Panc1 (cell line): ENCODE results near the gene CEP192. TPM values are rescaled to one million over a fixed set of nuclear protein-coding genes. Genes with fewer than 3 reads are reported as not detected.

Experiments
- ATAC-seq: fragments of 200-7000 bp; cut with Tn5 transposase; 2 replicates; pipeline ENCODE4 v1.9.1; 2020; ENCODE audit warnings: mild to moderate bottlenecking, moderate library complexity
- BruUV-seq: library from RNA; stranded (reverse); fragments of 400-500 nt; replicated peaks from 2 replicates; lab custom pipeline; 2021; lab: Mats Ljungman, UMichigan
- CTCF ChIA-PET: fragments of 300-600 bp; sonication (Branson Sonifier 250); formaldehyde crosslinking; loops from one replicate; lab custom pipeline; 2022; ENCODE audit warnings: antibody characterized with exemption; lab: Charles Lee
- POLR2A ChIA-PET: fragments of 300-600 bp; sonication (Branson Sonifier 250); formaldehyde crosslinking; loops from one replicate; lab custom pipeline; 2022; ENCODE audit warnings: antibody characterized with exemption; lab: Charles Lee
- DNase-seq: peaks from one replicate; pipeline ENCODE4 v3.0.0-alpha.2; 2010; ENCODE audit warnings: low read depth, low spot score
- H3K27ac ChIP-seq: 2 replicates; pipeline ENCODE4 v1.5.1; 2011; ENCODE audit warnings: mild to moderate bottlenecking, low read length, inconsistent platforms
- H3K27me3 ChIP-seq: fragments of 200-500 bp; sonication (Bioruptor generic); 2 replicates; pipeline ENCODE4 v1.6.0; 2014; ENCODE audit warnings: low read length, inconsistent platforms; ENCODE audit not compliant: control insufficient read depth, insufficient read depth
- H3K36me3 ChIP-seq: fragments of 200-500 bp; sonication (Bioruptor generic); 2 replicates; pipeline ENCODE4 v1.5.1; 2014; ENCODE audit warnings: inconsistent platforms, mild to moderate bottlenecking, low read length, moderate library complexity; ENCODE audit not compliant: control insufficient read depth, insufficient read depth
- H3K4me1 ChIP-seq: 2 replicates; pipeline ENCODE4 v1.5.1; 2011; ENCODE audit warnings: inconsistent platforms, mild to moderate bottlenecking, low read length, moderate library complexity; ENCODE audit not compliant: control insufficient read depth, insufficient read depth
- H3K4me3 ChIP-seq, 2 experiments: 2 replicates each; pipeline ENCODE4 v1.5.1; 2011 to 2012; ENCODE audit warnings: low read depth in 2 of 2, low read length in 2 of 2, mild to moderate bottlenecking in 2 of 2, inconsistent platforms in 1 of 2, moderate library complexity in 1 of 2
- H3K9me3 ChIP-seq: fragments of 200-500 bp; sonication (Bioruptor generic); 2 replicates; pipeline ENCODE4 v1.5.1; 2014; ENCODE audit warnings: low read depth, mild to moderate bottlenecking, inconsistent platforms, low read length, moderate library complexity; ENCODE audit not compliant: control insufficient read depth, insufficient read depth
- POLR2AphosphoS5 ChIP-seq: IDR thresholded peaks from 2 replicates; pipeline ENCODE4 v1.6.1; 2012; ENCODE audit warnings: mild to moderate bottlenecking, low read depth, low read length, moderate library complexity
- REST ChIP-seq, 2 experiments: IDR thresholded peaks; 2 replicates each; pipeline ENCODE4 v1.6.1; 2011 to 2012; ENCODE audit warnings: low read depth in 2 of 2, control low read depth in 1 of 2, low read length in 1 of 2, mild to moderate bottlenecking in 1 of 2, moderate library complexity in 1 of 2; ENCODE audit not compliant: insufficient read depth in 1 of 2
- SIN3A ChIP-seq: IDR thresholded peaks from 2 replicates; pipeline ENCODE4 v1.6.1; 2012; ENCODE audit warnings: low read depth, mild to moderate bottlenecking, low read length, moderate library complexity, borderline replicate concordance; ENCODE audit not compliant: insufficient read depth
- TCF7L2 ChIP-seq: IDR thresholded peaks from 2 replicates; pipeline ENCODE4 v1.6.1; 2011; ENCODE audit warnings: mild to moderate bottlenecking, low read depth, low read length, inconsistent platforms
- in situ Hi-C: cut with HindIII; loops from 2 replicates; pipeline ENCODE4 v1.10.0; 2016; ENCODE audit warnings: low sequenced_read_pairs, low pct_unique_long_range_greater_than_20kb
- intact Hi-C: fragments of 100-400 bp; cut with micrococcal nuclease; formaldehyde crosslinking; loops from one replicate; pipeline ENCODE4 v1.10.0; 2022; ENCODE audit not compliant: unreplicated experiment
- total RNA-seq: library from RNA; stranded (reverse); gene quantifications from one replicate; pipeline ENCODE4 v1.2.1, GENCODE V29; 2021; ENCODE audit not compliant: unreplicated experiment
- TF ChIP-seq, protein P1 (sequence below): fragments of 450-650 bp; IDR thresholded peaks from 2 replicates; pipeline ENCODE4 v1.5.1; 2017; ENCODE audit warnings: mild to moderate bottlenecking

Gene CEP192
- total RNA-seq, 1 experiment from 2014 or later = 27.2 TPM

DNA sequence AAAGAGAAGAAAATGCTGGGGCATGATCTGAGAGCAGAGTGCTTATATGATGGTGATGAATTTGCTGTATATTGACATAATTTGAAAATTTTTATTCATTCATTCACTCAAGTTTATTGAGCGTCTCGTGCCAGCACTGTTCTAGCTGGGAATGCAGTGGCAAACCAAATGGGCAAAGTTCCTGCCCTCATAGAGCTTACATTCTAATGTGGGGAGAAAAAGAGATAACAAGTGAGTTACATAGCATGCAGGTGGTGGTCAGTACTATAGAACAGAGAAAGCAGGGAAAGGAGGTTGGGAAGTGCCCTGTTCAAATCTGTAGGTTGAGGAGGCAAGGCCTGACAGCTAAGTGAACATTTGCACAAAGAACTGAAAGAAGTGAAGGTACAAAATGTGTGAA is 4.3 kb downstream of the CEP192 start:
- TF ChIP-seq SIN3A = no peak
- TF ChIP-seq REST (IDR thresholded peaks at IDR 0.05; ENCODE audit: insufficient read depth in 1 of 2, low read depth in 2 of 2, low read length in 1 of 2) = no peak
- TF ChIP-seq, protein P1, sequence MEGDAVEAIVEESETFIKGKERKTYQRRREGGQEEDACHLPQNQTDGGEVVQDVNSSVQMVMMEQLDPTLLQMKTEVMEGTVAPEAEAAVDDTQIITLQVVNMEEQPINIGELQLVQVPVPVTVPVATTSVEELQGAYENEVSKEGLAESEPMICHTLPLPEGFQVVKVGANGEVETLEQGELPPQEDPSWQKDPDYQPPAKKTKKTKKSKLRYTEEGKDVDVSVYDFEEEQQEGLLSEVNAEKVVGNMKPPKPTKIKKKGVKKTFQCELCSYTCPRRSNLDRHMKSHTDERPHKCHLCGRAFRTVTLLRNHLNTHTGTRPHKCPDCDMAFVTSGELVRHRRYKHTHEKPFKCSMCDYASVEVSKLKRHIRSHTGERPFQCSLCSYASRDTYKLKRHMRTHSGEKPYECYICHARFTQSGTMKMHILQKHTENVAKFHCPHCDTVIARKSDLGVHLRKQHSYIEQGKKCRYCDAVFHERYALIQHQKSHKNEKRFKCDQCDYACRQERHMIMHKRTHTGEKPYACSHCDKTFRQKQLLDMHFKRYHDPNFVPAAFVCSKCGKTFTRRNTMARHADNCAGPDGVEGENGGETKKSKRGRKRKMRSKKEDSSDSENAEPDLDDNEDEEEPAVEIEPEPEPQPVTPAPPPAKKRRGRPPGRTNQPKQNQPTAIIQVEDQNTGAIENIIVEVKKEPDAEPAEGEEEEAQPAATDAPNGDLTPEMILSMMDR = no peak
- no peak for TF ChIP-seq TCF7L2
- TF ChIP-seq POLR2AphosphoS5 = no peak
- peaks cover 14% of the 10 kb centered on the region for H3K36me3 ChIP-seq
- peaks cover 10% of the 10 kb centered on the region for H3K4me1 ChIP-seq
- in situ Hi-C loops (no loop called here), intact Hi-C loops (no loop called here)
- CTCF ChIA-PET = no interaction called here
- H3K27me3 ChIP-seq = no peaks in the 10 kb centered on the region
- no peak overlapping the region for H3K4me3 ChIP-seq
- ATAC-seq (no peak), DNase-seq (no peak)
- H3K9me3 ChIP-seq = no peaks in the 10 kb centered on the region
- POLR2A ChIA-PET = interaction anchor here (0.7 kb wide), 1 partner anchor 18 kb away, joined by 3 read pairs; no protein-coding TSS in a partner anchor
- no TSS peak for BruUV-seq
- H3K27ac ChIP-seq = no peak overlapping the region

DNA sequence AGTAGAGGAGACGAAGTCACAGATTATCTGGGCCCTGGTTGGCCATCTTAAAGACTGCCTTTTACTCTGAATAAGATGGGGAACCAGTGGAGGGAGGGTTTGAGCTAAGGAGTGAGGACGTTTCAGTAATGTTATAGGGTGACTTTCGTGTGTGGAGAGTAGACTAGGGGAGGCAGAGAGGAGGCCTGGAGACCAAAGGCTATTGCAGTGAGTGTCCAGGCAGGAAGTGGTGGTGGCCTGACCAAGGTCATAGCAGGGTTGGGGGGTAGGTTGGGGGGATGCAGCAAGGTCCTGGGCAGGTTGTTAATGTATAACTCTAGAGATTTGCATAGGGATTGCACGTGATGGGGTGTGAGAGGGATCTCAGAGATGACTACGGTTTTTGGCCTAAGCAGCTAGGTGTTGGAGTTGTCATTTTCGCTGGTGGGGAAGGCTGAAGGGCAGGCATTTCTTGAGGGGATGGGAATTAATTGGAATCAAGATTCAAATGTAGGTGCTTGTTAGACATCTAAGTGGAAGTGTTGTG is 4.9 kb downstream of the CEP192 start:
- no peak for ATAC-seq
- no peak overlapping the region for H3K27ac ChIP-seq
- no TSS peak for BruUV-seq
- no peaks in the 10 kb centered on the region for H3K27me3 ChIP-seq
- H3K4me1 ChIP-seq = peaks cover 10% of the 10 kb centered on the region
- no peaks in the 10 kb centered on the region for H3K9me3 ChIP-seq
- POLR2A ChIA-PET = no interaction called here
- no peak for TF ChIP-seq TCF7L2
- TF ChIP-seq POLR2AphosphoS5 = no peak
- TF ChIP-seq, protein P1 = no peak
- no peak for TF ChIP-seq REST (IDR thresholded peaks at IDR 0.05; ENCODE audit: insufficient read depth in 1 of 2, low read depth in 2 of 2, low read length in 1 of 2)
- no peak for TF ChIP-seq SIN3A
- CTCF ChIA-PET = no interaction called here
- peaks cover 14% of the 10 kb centered on the region for H3K36me3 ChIP-seq
- H3K4me3 ChIP-seq = no peak overlapping the region
- intact Hi-C loops = no loop called here
- in situ Hi-C loops = no loop called here
- DNase-seq = no peak
